SIG-M5 treated with dmso at 0.1 percent for 504 hours (cell line): ENCODE results near the gene DISP2.

Source experiments
- DNase-seq: peaks from one replicate; lab custom pipeline; 2025; ENCODE audit not compliant: unreplicated experiment; lab: John Stamatoyannopoulos, UW

DISP2 gene

DNA sequence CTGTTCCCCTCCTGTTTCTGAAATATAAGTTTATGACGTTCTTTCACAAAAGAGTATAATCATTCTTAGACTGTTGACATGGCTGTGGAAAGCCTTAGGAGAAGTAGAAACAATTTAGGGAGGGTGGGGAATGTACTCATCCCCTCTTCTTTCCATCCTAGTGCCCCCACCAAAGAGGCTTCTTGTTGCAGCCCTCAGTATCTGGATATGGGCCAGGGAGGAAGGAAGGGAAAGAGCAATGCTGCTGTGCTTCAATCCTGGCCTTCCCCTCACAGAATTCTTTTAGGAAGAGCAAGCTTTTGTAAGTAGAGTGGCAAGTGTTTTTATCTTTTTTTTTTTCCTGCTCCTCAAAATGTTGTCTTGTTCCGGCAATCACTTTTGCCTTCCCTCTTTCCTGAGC lies 32.8 kb upstream of the DISP2 start:
- DNase-seq: no peak

DNA sequence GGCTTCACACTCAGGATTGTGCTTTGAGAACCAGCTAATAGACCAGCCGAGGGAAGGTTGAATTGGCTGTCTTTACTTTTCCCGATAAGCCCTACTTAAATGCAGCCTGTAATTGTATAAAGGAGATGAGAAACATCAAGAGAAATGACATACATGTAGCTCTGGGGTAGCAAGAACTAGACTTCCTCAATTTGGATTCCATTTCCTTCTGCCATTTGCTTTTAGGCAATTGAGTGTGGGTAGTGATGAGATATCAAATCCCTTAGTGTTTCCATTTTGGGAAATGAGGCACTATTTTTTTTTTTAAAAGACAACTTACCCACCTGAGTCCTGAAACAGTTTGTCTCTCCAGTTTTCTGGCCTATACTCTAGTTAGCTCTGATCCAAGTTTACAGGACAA lies 32.3 kb upstream of the DISP2 start:
- DNase-seq: peak; percentile 24

- no peak for DNase-seq
Observed at GRCh38 chr15:40327457-40327856, 30.6 kb upstream of the DISP2 start.

DNA sequence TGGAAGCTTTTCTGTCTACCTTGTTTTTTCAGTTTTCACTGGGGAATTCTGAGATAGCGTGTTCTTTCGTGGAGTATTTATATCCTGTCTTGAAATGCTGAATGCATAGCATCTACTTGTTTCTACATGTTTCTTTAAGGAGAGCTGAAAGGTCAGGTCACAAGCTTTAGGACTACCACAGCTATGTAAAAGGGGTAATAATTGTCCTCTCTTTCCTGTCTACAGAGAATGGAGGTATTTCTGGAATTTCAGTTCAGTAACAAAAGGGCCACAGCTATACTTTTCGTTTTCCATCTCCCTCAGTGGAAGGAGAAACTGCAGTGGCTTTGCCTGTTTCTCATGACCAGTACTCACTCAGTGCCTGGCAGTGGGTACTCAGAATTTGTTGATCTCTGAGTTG lies 29.8 kb upstream of the DISP2 start:
- DNase-seq: no peak

DNA sequence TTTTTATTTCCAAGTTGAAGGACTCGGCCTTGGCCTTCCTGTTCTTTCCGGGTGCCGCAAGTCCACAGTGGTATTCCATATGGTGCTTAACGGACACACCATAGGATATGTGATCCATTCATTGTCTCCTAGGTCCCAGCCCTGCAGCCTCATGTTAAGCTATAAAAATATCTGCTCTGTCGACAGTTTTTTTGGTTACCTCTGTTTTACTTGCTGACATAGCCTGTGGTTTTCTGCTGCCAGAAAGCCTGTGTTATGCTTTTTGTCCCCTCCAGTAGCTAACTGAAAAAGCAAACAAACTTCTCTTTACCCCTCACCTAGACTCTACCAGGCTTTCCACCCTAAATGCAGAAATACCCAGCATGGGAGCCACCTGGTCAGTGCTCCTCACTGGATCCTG lies 29.3 kb upstream of the DISP2 start:
- no peak for DNase-seq

- no peak for DNase-seq
Observed at GRCh38 chr15:40329804-40330203, 28.2 kb upstream of the DISP2 start.

DNA sequence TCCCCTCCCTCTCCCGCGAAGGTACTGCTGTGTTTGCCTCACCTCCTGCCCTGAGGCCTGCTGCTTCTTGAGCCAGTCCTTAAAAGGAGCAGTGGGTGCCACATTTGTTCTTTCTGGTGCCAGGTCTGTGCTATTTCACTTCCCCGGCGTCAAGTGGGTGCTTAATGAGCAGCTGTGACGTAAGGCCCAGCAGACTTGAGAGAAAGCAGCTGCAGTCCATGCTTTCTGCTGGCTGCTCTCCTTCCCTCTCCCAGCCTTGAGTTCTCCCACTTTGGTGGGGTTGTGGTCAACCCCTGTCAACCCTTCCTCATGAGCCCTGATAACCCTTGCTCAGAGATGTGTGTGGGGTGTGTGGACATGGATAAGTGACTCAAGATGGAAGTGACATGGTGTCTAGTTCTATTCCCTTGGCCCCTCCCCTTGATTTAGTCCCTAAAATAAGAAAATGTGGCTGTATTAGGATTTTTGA lies 27.6 kb upstream of the DISP2 start:
- no peak for DNase-seq

GRCh38 chr15:40331026-40331425 lies 27.0 kb upstream of the DISP2 start:
- no peak for DNase-seq

DNA sequence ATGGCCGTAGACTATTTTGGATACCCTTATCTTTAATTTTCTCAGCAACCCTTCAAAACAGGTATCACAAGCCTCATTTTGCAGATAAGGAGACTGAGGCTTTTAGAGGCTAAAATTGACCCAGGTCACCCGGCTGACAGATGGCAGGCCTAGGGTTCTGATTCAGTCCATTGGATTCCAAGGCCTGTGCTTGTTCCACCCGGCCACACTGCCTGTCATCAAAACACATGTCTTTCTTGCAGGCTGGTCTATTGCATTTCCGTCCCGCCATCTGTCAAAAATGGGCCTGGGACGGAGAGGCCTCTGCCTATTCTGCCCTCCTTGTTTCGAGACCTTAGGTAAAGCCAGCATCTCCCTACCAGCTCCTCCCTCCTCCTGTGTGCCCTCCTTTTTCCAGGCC lies 26.4 kb upstream of the DISP2 start:
- no peak for DNase-seq

- DNase-seq: no peak
Observed at GRCh38 chr15:40332113-40332781, 25.8 kb upstream of the DISP2 start.

DNA sequence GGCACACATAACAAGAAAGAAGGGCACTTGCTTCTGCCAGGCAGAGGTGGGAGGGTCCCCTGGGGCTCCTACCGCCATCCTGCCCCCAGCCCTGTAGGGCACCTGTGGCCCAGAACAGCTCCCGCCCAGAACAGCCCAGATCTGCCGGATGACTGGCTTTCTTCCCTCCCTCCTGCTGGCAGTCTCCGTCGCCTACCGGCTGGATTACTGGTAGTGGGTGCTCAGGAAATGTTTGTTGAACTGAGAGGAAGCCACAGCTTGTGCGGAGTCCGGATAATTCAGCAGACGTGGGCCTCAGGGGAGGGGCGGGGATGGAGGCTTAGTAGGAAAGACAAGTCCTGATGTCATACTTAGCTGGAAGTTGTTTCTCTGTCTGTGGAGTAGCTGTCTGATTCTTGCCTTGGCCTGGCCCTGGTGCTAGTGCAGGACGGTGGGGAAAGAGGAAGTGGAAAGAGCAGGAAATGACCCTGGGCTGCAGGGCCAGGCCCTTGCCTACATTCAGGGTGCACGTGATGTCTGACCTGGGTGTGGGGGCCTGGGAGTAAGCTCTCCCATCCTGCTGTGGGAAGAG lies 24.0 kb upstream of the DISP2 start:
- peak; percentile 73 for DNase-seq

DNA sequence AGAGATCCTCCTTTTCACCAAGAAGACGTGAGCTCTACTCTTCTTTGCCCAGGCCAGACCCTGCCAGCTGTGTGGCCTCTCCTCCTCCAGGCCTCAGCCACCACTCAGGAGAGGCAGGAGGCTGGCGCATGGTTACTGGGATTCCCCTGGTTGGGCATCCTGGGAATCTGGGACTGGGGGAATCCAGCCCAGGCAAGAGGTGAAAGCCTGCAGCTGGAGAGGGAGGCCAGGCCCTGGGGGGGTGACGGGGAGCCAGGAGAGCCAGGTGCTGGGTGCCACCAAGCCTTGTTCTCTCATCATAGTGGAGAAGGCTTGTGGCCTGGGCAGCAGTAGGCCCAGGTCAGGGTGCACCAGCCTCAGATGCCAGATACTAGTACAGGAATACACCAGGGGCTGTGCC lies 23.5 kb upstream of the DISP2 start:
- no peak for DNase-seq

DNA sequence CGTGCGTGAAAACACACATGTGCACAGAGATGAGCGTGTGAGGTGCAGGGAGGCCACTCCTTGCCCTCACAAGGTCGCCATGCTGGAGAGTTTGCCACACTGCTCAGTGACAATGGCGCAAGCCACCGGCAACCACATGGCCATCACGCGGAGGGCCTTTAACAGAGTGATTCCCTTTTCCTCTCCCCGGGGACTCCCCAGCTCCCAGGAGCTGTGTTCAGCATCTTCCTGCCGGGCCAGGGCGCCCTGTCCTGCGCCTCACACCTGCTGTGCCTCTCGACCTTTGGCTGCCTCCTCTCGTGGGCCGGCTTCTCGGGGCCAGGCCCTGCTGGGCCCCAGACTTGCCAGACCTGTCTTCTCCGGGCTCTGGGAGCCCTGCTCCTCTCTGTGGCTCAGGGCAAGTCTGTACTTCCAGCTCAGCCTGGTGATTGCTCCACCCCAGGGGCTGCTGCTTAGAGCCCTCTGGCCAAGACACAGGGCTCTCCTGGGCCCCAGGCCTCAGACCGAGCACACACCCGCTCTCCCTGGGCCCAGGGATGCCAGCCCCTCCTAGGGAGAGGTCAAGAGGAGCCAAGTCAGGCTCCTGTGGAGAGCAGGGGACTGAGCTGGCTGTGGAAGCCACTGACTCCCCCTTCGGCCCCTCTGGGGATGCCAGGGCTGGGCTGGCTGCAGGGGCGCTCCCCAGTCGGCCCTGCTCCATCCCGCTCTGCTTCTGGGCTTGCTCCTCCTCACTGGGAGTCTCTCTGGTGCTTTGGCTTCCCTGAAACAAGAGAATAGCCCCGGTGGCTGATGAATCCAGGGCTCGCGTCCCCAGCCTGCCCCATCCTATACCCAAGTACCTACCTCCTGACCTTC lies 22.9 kb upstream of the DISP2 start:
- DNase-seq: no peak

GRCh38 chr15:40335938-40336743 lies 21.9 kb upstream of the DISP2 start:
- DNase-seq: no peak

- no peak for DNase-seq
Observed at GRCh38 chr15:40336744-40337122, 21.3 kb upstream of the DISP2 start.

DNA sequence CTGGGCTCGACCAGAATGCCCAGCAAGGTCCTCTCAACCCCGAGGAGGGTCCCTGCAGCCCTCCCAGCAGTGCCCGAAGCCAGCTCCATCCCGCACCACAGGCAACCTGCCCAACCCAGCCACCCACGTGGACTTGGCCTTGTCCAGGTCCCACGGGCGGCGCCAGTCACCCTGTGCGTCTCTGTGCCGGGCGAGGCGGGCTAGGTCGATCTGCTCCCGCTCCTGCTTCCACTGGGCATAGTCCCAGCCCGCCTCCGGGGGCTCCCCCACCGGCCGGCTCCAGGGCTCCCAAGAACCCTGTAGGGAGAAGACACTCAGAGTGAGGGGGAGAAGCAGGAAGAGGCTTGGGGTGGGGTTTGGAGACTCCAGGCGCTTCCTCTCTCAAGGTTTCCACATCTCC lies 20.4 kb upstream of the DISP2 start:
- DNase-seq: no peak

DNA sequence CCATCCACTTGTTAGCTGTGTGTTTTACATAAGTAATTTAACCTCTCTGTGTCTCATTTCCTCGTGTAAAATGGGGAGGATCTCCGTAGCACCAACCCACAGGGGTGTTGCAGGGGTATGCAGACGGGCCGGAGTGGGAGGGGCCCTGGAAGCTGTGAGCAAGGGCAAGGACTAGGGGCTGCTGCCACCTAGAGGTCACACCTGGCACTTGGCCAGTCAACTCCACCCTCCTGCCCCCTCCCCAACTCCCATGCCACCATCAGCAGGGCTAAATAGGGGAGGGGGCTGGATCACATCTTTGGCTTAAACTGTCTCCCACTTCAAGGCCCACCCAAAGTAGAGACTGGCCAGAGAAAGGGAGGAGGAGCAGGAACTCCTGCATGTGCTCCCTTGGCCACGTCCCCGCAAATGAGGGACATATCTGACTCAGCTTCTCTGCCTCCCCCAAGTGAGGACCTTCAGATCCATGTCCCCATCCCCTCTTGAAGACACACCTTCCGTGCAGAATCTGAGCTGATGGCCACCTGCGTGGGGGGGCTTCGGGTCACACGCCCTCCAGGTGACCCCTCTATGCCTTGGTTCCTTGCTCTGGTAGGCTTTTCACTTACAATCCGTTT lies 19.9 kb upstream of the DISP2 start:
- peak; percentile 65 for DNase-seq

DNA sequence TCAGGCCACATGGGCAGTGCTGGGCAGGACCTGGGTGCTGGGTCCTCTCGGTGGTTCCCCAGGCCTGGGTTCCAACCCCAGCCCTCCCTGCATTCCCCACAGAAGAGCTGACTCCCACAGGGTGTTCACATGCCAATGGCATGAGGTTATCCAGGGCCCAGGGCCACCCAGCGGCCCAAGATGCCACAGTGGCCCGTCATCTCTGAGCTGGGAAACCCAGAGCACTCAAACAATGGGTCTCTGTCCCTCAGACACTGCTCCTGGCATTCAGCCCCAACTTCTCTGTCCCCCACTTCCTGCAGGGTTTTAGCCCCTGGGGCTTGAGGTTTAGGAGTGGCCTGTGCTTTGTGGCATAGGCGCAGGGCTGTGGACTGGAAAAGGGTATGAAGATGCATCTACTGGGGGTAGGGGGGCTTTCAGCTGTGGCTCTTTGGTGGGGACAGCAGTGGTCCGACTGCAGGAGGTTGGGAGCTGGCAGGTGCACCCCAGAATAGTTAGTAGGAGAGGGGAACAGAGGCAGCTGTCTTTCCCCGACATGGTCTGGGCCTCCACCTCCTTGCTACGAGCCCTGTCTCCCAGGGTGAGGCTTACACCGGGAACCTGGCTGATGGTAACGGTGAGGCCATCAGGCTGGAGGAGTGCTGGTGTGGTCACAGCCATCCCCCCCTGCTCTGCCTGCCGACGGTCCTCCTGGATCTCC lies 18.9 kb upstream of the DISP2 start:
- no peak for DNase-seq

DNA sequence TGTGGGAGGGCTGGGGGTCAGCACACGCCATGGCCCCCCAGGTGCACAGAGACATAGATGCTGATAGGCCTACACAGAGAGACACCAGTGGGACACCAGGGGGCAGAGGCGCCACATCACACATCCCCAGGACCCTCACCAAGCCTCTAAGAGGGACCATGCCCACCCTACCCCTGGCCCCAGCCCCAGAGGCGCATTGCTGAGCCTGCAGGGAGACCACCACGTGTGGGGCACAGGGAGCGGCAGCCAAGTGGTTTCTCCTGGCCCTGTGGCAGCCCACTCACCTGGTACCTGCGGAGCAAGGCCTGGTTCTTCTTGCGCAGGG lies 18.4 kb upstream of the DISP2 start:
- no peak for DNase-seq

- no peak for DNase-seq
Observed at GRCh38 chr15:40340038-40340739, 17.8 kb upstream of the DISP2 start.
